DMS53 (cell line): ENCODE data around the gene GMPS.
"Not testable (repeated sequence)": the region's sequence is repeated elsewhere in the genome, so short reads cannot be mapped to it uniquely, and the experiment has no call there.

Experiments used
- DNase-seq: peaks from one replicate; lab custom pipeline; 2025; lab: John Stamatoyannopoulos, UW

Gene GMPS

DNA sequence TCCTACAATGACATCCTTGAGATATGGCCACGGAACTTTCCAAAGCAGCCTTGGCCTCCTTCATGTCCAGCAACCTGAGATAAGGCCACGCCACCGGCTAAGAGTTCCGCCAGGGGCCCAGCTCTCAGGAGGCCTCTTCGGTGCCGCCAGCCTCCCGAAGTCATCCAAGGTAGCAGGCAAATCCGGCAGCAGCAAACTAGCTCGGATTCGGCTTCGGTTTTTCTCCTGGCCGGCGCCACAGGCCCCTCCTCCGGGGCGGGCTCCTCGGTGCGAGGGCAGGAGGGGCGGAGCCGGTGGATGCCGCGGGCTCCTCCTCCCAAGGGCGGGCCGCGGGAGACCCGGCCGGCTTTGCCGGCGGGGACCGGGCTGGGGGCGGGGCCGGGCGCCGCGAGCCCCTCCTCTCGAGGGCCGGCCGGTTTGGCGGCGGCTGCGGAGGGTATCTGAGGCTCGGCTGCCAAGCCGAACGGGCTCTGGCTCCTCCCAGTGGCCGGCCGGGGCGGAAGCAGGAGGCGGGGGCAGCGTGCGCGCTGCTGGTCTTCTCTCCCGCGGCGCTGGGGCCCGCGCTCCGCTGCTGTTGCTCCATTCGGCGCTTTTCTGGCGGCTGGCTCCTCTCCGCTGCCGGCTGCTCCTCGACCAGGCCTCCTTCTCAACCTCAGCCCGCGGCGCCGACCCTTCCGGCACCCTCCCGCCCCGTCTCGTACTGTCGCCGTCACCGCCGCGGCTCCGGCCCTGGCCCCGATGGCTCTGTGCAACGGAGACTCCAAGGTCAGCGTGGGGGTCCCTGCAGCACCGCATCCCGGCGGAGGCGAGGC, at the start of gene GMPS:
TSS of gene GMPS (plus strand) at position 518 of the 812 bp plus-strand sequence. CDS start at position 739, 221 bp downstream.
- DNase-seq, result peak; percentile 96

DNA sequence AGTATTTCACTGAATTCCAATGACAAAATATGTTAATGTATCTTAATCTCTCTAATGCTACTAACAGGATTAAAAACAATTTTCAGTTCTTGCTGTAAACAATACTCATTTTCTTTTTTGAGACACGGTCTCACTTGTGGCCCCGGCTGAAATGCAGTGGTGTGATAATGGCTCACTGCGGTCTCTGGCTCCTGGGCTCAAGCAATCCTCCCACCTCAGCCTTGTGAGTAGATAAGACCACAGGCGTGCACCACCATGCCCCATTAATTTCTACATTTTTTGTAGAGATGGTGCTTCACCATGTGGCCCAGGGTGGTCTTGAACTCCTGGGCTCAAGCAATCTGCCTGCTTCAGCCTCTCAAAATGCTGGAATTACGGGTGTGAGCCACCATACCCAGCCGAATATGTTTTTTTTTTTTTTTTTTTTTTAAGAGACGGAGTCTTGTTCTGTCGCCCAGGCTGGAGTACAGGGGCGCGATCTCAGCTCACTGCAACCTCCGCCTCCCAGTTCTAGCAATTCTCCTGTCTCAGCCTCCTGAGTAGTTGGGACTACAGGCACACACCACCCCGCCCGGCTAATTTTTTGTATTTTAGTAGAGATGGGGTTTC, 41.9 kb upstream of the GMPS start:
- DNase-seq, result not testable (repeated sequence)

DNA sequence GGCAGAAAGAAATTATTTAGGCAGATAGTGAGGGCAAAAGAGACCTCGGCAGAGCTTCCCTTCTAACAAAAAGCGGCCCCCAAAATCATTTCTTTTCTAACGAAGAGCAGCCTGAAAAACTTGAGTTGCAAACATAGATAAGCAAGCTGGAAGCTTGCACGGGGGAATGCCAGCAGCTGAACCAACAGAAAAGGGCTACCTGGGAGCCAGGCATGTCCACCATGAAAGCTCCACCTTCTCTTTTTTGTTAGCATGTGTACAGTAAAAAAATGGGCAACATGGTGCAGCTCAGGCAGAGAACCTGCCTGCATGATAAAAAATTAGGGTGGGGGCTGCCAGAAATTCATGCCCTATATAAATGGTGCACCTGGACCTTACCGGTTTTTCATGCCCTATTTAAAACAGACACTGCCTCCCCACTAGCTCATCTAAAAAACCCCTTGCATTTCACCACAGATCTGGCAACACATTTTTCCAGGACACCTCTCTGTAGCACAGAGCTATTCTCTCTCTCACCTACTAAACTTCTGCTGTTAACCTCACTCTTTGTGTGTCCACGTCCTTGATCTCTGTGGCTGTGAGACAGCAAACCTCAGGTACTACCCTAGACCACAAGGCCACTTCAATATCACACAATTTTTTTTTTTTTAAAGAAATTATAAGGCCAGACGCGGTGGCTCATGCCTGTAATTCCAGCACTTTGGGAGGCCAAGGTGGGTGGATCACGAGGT, 34.9 kb upstream of the GMPS start:
- no peak for DNase-seq

DNA sequence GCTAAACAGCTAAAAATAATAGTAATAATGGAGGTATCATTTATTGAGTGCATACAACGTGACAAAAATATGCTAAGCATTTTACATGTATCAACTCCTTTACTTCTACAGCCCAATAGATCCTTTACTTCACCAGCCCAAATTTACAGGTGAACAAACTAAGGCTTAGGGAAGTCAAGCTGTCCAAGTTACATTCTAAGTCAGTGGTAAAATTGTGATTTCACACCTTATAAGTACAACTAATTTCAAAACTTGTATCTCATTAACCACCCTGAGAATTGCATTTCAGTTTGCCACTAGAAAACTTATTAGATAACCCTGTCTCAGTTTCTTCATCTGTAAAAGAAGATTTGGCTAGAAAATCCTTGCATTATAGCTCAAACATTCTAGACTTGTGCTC, 26.9 kb upstream of the GMPS start:
- DNase-seq, result no peak

DNA sequence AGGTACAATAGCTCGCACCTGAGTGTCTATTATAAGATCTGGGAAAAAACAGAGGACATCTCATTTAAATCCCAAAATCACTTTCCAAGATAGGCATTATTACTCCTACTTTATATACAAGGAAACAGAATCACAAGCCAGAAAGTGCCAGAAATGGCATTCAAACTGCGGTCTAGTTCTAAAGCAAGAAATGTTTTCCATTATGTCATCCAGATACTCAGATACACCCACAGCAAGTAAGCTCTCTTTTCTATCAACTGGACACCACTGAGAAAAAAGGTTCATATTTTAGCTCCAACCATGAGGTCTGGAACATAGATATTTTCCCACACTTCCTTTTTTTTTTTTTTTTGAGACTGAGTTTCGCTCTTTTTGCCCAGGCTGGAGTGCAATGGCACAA, 24.3 kb upstream of the GMPS start:
- no peak for DNase-seq

DNA sequence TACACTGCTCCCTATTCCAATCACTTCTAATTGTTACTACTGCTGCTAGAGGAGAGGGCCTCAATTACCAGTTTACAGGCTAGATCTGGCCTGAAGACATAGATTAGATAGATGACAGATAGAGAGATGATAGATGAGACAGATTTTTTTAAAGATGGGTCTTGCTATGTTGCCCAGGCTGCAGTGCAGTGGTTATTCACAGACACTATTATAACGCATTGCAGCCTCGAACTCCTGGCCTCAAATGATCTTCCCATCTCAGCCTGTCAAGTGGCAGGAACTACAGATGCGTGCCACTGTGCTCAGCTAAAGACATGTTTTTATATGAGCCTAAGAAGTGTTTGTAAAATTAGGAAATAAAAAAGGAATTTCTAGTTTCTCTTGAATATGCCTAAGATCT, 22.5 kb upstream of the GMPS start:
- no peak for DNase-seq

DNA sequence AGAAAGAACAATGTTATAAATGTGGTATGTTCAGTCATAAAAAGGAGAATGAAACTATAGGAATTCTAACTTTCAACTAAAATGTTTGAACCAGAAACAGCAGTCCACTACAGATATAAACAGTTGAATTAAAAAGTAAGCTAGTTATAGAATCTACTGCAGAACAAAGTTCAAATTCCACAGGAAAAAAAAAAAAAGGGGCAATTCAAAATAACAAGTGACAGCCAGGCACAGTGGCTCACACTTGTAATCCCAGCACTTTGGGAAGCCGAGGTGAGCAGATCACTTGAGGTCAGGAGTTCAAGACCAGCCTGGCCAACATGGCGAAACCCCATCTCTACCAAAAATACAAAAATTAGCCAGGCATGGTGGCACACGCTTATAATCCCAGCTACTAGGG, 21.0 kb upstream of the GMPS start:
- DNase-seq, result not testable (repeated sequence)

DNA sequence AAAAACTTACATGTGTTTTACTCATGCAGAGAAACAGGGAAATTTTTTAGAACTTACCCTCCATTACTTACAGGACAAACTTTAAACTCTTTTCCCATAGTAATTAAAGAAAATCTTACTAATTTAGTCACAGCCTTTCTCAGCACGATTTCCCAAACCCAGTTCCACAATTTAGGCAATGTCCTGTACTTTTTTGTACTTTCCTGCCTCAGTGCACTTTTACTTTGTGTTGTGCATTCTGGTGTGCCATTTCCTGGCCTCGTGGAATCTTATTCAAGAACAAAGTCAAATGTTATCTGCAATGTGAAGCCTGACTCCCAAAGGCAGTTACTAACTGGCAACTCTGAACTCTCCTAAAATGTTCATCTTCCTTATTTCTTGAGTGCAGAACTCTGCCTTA, 18.1 kb upstream of the GMPS start:
- no peak for DNase-seq

DNA sequence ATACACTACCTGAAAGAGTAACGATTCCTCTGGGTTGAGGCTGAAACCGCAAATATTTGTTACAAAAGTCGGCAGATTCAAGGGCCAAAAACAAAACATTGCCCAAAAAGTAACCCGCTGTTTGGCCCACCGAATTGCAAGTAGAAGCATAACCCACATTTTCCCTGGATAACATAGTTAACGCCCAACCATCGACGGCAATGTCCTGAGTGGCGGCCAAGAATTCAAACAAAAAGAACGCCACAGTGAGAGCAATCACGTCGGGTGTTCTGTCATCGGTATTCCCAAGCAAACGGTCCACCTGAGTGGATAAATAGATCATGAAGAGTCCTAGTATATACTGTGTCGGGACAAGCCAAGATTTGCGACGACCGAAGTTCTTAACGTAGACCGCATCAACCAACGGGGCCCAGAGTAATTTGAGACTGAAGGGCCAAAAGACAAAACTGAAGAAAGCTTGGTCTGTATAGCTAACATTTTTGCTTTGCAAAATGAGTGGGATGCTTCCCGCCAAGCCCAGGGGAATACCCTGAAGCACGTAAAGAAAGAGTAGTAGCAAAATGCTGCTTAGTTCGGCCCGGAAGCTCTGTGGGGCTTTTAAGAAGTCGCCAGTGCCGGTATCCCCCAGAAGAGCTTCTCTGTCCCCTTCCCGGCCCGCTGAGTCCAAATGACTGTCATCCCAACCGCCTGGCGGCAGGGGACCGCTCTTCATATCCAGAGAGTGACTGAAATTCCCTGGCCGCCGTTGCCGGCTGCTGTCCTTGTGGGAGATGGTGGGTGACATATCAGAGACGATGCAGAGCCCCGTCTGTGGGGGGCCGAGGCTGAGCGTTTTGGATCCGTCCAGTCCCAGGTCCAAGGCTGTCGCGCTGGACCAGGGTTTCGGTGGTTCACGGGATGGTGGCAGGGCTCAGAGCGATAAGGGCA, 17.0 kb upstream of the GMPS start:
- peak; percentile 57 for DNase-seq

DNA sequence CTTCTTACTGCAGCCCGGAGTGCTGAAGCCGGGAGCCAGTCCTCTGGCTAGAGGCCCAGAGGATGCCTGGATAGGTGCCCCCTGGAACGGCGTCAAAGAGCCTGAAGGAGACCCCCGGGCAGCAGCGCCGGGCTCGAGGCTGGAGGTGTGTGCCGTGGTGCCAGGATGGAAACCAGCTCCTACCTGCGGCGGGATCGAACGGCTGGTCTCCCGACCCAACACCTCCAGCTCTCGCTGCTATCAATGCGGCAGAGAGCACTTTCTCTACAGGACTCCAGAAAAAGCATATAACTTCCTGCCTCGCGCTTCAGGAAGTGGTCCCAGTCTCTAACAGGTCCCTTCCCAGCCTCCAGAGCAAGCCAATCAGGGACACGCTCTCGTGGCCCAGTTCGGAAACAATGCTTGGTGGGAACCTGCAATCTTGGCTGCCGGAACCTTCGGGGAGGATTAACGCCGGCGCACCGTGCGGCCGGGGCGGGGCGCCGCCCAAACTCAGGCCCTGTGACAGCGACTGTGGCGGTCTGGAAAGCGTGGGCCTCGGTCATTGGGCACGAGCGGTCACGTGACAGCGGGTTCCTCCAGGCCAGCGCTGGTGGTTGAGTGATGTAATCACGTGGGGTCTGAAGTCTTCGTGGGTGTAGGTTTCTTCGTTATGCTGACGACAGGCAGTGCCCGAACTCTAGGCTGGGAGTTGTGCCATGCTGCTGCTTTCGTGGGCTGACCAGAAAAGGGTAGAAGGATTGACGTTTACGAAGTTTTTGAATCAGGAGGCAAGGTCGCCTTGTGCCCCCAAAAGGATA, 16.1 kb upstream of the GMPS start, which contains the start of gene SLC33A1:
TSS of gene SLC33A1 (minus strand) at position 287 of the 800 bp plus-strand sequence. CDS start 430 bp downstream, outside the sequence.
- DNase-seq, result peak; percentile 98

DNA sequence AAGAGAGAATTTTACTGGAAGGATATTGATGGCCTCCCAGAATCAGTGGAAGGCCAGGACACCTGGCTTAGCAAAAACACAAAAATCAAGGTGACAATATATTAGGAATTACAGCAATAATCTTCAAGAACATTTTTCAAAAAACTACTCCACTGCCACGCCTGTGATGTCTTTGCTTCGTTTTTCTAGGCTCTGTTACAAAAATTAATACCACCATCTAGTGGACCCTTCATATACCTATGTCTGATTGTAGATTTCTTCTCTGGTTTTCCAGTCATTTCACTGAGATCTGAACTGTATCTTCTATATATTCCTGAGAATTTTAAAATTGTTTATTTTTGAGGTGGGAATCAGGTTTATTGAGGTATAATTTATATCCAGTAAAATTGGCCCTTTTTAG, 10.6 kb upstream of the GMPS start:
- peak; percentile 13 for DNase-seq

DNA sequence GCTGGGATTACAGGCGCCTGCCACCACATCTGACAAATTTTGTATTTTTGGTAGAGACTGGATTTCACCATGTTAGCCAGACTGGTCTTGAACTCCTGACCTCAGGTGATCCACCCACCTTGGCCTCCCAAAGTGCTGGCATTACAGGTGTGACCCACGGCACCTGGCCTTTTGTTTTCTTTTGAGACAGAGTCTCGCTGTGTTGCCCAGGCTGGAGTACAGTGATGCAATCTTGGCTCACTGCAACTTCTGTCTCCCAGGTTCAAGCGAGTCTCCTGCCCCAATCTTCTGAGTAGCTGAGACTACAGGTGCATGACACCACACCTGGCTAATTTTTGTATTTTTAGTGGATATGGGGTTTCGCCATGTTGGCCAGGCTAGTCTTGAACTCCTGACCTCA, 10.0 kb upstream of the GMPS start:
- not testable (repeated sequence) for DNase-seq

DNA sequence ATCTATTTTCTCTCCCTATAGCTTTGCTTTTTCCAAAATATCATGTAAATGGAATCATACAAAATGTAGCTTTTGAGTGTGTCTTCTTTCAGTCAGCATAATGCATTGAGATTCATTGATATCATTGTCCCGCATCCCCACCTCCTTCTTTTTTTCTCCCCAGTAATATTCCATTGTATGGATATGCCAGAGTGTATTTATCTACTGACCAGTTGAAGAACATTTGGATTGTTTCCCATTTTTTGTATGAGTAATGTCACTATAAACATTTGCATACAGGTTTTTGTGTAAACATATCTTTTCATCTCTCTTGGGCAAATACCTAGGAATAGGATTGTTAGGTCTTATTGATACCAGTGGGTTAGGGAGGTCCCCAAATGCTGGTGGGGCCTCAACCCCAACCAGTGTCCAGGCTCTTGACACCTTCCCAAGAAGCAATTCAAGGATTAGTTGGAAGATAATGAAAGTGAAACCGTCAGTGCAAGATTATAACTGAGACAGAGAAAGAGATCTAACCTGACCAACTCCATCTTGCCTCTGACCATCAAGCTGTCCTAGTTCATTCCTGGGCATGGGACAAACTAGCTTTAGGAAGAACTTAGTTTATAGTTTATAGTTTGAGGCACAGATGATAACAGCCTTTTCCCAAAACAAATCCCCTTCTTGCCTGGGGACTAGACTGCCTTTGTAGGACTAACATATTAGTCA, 8.8 kb upstream of the GMPS start:
- peak; percentile 39 for DNase-seq

DNA sequence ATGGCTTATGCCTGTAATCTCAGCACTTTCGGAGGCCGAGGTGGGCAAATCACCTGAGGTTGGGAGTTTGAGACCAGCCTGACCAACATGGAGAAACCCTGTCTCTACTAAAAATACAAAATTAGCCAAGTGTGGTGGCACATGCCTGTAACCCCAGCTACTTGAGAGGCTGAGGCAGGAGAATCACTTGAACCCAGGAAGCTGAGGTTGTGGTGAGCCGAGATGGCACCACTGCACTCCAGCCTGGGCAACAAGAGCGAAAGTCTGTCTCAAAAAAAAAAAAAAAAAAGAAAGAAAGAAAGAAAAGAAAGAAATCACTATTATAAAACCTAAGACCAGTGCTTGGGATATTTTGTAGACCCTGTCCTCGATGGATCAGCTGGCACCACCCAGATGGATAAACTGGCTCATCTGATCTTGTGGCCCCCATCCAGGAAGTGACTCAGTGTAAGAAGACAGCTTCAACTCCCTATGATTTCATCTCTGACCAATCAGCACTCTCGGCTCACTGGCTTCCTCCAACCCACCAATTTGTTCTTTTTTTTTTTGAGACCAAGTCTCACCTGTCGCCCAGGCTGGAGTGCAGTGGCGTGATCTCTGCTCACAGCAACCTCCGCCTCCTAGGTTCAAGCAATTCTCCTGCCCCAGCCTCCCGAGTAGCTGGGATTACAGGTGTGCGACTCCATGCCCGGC, 8.0 kb upstream of the GMPS start:
- DNase-seq, result peak; percentile 42

DNA sequence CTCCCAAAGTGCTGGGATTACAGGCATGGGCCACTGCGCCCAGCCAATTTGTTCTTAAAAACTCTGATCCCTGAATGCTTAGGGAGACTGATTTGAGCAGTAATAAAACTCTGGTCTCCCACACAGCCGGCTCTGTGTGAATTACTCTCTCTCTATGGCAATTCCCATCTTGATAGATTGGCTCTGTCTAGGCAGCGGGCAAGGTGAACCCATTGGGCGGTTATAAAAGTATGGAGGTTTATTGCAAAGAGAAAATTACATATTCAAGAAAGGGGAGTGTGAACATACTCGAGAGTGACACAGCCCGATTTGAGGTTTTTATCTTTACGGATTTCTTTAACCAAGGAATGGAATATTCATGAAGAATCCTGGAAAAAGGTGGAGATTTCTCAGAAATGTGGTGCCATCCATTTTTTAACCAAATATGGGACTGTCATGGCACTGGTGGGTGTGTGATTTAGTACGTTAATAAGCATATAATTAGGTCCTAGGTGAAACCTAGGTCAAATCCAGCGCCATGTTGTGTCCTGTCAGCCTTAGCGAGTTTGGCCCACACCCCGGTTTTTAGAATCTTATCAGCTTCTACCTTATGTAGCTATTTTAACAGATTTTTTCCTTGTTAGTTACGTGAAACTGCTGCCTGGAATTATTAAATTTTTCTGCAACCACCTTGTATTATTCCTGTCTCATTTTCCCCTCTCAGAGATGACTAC, 7.2 kb upstream of the GMPS start:
- DNase-seq, result no peak

DNA sequence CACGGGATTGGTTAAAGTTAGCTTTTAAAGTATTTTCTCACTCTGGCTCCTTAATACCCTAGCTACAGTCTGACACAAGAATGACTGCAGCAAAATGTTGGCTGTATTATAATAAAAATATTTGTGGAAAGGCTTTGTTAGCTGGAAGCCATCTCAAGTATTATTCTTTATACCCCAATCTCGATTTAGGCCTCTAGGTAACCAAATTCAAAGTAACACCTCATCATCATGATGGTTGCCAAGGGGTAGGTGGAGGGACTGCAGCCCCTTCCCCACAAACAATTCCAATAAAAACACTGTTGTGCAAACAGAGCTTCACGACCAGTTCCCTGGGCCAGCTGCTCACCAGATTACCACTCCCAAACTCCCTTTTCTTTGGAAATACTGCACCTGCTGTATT, 759 bp upstream of the GMPS start:
- no peak for DNase-seq

DNA sequence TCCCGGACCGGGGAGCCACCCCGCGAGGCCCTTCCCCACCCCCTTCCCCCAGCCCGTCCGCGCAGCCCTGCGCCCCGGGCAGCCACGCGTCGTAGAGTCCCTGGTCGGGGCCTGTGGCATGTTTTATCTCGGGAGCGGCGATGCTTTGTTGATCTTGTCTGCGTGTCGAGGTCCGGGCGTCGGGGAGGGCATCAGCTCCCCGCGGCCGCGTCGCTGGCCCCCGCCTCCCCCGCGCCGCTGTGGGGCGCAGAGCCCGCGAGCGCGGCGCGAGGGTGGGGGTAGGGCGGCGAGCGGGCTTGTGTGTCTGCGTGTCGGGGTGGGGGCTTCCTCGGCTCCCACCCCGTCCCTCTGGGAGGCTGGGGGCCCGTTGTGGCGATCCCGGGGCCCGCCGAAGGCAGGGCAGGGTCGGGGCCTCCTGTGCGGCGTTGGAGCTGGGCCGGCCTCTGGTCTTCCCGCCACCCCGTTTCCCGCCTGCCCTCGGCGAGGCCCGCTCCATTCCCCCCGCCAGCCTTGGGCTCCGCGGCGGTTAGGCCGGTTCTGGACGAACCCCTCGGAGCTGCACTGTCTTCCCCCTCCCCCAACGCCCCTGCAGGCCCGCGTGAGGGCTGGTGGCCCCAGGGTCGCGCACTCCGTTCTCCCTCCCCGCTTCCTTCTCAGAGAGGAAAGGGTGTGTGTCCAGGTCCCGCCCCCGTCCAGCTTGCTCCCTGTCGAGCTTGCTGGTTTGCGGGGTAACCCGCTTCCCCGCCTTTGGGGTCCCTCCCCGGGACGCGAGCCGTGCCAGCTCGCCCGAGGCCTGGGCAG, 695 bp downstream of the GMPS start:
- DNase-seq, result peak; percentile 60

DNA sequence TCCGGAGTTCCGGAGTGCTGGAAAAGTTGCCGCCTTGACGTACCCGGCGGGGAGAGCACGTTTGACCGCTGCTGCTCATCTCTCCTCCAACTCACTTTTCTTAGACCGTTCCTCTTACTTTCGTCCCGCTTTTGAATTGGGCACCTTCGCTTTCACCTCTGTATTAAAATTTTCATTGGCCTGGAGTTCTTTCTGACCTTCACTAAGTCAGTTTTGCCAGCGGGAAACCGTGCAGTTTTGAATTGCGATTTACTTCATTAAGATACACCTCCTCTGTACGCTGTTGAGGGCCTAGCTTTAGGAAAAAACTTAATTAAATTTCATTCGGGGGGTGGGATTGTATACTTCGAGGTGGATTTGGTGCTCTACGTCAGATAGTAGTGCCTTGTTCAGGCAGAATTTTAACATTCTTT, 1.3 kb downstream of the GMPS start:
- no peak for DNase-seq
